Ovary (tissue), 9 donors: ENCODE data around the gene GORASP1. TPM values are rescaled to one million over a fixed set of nuclear protein-coding genes. Genes with fewer than 3 reads are reported as not detected.

ENCODE experiments used
- DNase-seq, 5 donors: peaks; one replicate each; pipeline ENCODE4 v3.0.0-alpha.2; 2019 to 2020
- H3K27ac ChIP-seq, 2 donors: fragments of 200-600 bp; one replicate each; pipeline versions ENCODE4 v1.5.1 to v1.8.0; 2019 to 2022
- H3K27me3 ChIP-seq: fragments of 200-600 bp; one replicate; pipeline ENCODE4 v1.8.0; 2022
- H3K36me3 ChIP-seq: fragments of 200-600 bp; sonication (generic); one replicate; pipeline ENCODE4 v1.5.1; 2019
- H3K4me1 ChIP-seq: one replicate; pipeline ENCODE4 v1.8.1; 2013; ENCODE audit warnings: mild to moderate bottlenecking, moderate library complexity; ENCODE audit not compliant: insufficient read depth
- H3K4me3 ChIP-seq: fragments of 200-600 bp; sonication (generic); one replicate; pipeline ENCODE4 v1.5.1; 2017
- H3K9me3 ChIP-seq, 2 donors: fragments of 200-600 bp in 1 of 2; sonication (generic) in 1 of 2; one replicate each; pipeline versions ENCODE4 v1.5.1 to v1.8.1; 2013 to 2019; ENCODE audit warnings: mild to moderate bottlenecking in 1 of 2, moderate library complexity in 1 of 2
- CTCF ChIP-seq, 3 donors: fragments of 450-650 bp in 2 of 3; fragments of 200-600 bp in 1 of 3; IDR thresholded peaks; one replicate each; pipeline versions ENCODE4 v1.5.1 to v1.8.0; 2016 to 2022; ENCODE audit warnings: antibody characterized with exemption in 3 of 3, mild to moderate bottlenecking in 1 of 3
- EP300 ChIP-seq: sonication (generic); formaldehyde crosslinking; IDR thresholded peaks from one replicate; pipeline ENCODE4 v1.6.1; 2017; ENCODE audit warnings: antibody characterized with exemption
- POLR2A ChIP-seq: fragments of 450-650 bp; IDR thresholded peaks from one replicate; pipeline ENCODE4 v1.6.1; 2017; ENCODE audit warnings: antibody characterized with exemption, mild to moderate bottlenecking, moderate library complexity
- whole genome bisulfite sequencing, 3 donors: extraction: QIAGEN DNeasy Blood & Tissue Kit in 1 of 3; methylation state at CpG; one replicate each; pipeline versions ENCODE4 v1.1.5 to v1.1.7; 2013 to 2017; 5-methylcytosine and 5-hydroxymethylcytosine counted together
- intact Hi-C, 4 donors: fragments of 100-400 bp; cut with DNase I; formaldehyde crosslinking; loops; one replicate each; pipeline versions ENCODE4 v1.11.0 to v1.15.1; 2022 to 2023
- microRNA-seq, 3 donors: library from miRNA; unstranded; fragments of <30 nt; microRNA quantifications; one replicate each; pipeline versions ENCODE4 to v1.2.0, GENCODE V29; 2019 to 2020
- polyA plus RNA-seq, 2 donors: library from polyadenylated mRNA; stranded (reverse); fragments of 200-250 nt in 1 of 2; fragments of 350-450 nt in 1 of 2; fragmentation: Illumina TruSeq in 1 of 2; extraction: RNeasy Lipid Tissue Mini Kit (QIAGEN cat#74804) in 1 of 2; gene quantifications; one replicate each; pipeline ENCODE4 v1.2.3, GENCODE V29; 2013 to 2014
- total RNA-seq, 7 donors: library from RNA; depleted of rRNA in 2 of 7; stranded (reverse); fragments of >200 nt in 2 of 7; fragmentation: NEBNext Ultra II Directional in 3 of 7; extraction: Animal tissue kit (Norgen Biotek cat#: 25700) in 3 of 7; gene quantifications; one replicate each; pipeline versions ENCODE4 v1.1.0 to v1.2.4, GENCODE V29; 2016 to 2023
- donor health status: DM: no; HTN: no; CAD: no; lungs with moderate emphysema.
- donor health status: DM: no; HTN: no; CAD: no.
- donor health status: Bipolar disorder and iron deficiency.
- donor health status: DM: yes; HTN: yes; CAD: no.
- donor health status: DM: no; HTN: no; CAD: no.
- donor health status: DM: yes; HTN: yes; CAD: no.

The GORASP1 gene
- total and polyA plus RNA-seq, 9 donors = 31.4 to 54.5 (median 47.5) TPM

- peak; percentile 92 to 96 (median 95) for DNase-seq
- peak within 1 kb of the TSS; percentile 92 for H3K4me3 ChIP-seq
- intact Hi-C loops = no loop called here
- peak within 1 kb of the TSS; percentile 61 to 85 for H3K27ac ChIP-seq
- TF ChIP-seq EP300 (no peak), POLR2A (peak; percentile 94), CTCF (IDR thresholded peaks at IDR 0.05) (no peak)
- no peaks in the 10 kb centered on the region for H3K27me3 ChIP-seq
- 0% methylated on average over 46 to 68 of the region's 68 CpGs for WGBS, 3 donors
- no peaks in the 10 kb centered on the region for H3K9me3 ChIP-seq
- H3K4me1 ChIP-seq = peaks cover 6% of the 10 kb centered on the region
- no peaks in the 10 kb centered on the region for H3K36me3 ChIP-seq
These were observed 55.5 kb downstream of the GORASP1 start, which contains the start of the genes SCN11A and WDR48 for GRCh38 chr3:39051649-39052561. Gene SCN11A (minus strand): TSS chr3:39051944. CDS start chr3:38950362, 101,582 bp downstream. Gene WDR48 (plus strand): TSS chr3:39052016. CDS start chr3:39052026, 10 bp downstream.

GRCh38 chr3:39050029-39050428 lies 57.4 kb downstream of the GORASP1 start:
- Histone ChIP-seq H3K4me3 (no peak overlapping the region), H3K36me3 (no peaks in the 10 kb centered on the region), H3K27ac (no peak overlapping the region), H3K4me1 (peaks cover 6% of the 10 kb centered on the region), H3K9me3 (no peaks in the 10 kb centered on the region), H3K27me3 (no peaks in the 10 kb centered on the region)
- no peak for TF ChIP-seq CTCF (IDR thresholded peaks at IDR 0.05)
- TF ChIP-seq POLR2A = no peak
- no peak for TF ChIP-seq EP300
- intact Hi-C loops = no loop called here
- no peak for DNase-seq

Small RNA genes lying within 50 kb of the gene (microRNA-seq; reads per million reads assigned to microRNA genes)
- gene MIR6822 = 0 to 0.16 (median 0) reads per million in 3 donors

Other genes starting within 250 kb of the GORASP1 start
- under 1 TPM; under 0.01 to 0.34 (median 0.13) TPM for gene SCN11A, start 55.7 kb downstream of the GORASP1 start, total RNA-seq
- under 1 TPM; 0.04 to 0.30 TPM for gene SCN11A, start 55.7 kb downstream of the GORASP1 start, polyA plus RNA-seq
- 10 to 100 TPM; 20.7 to 43.7 (median 38.2) TPM for gene WDR48, start 55.6 kb downstream of the GORASP1 start, total RNA-seq
- 10 to 100 TPM; 20.8 to 55.5 TPM for gene WDR48, start 55.6 kb downstream of the GORASP1 start, polyA plus RNA-seq
- 10 to 100 TPM in 3 of 7 donors, 1 to 10 TPM in 4; 4.8 to 21.4 (median 9.1) TPM for gene TTC21A, start 53 bp upstream of the GORASP1 start, total RNA-seq
- 1 to 10 TPM; 4.2 to 4.8 TPM for gene TTC21A, start 53 bp upstream of the GORASP1 start, polyA plus RNA-seq
- gene CSRNP1, start 46.0 kb upstream of the GORASP1 start, total RNA-seq = 100 to 1,000 TPM in 2 of 7 donors, 10 to 100 TPM in 5; 22.4 to 118 (median 54.9) TPM
- gene CSRNP1, start 46.0 kb upstream of the GORASP1 start, polyA plus RNA-seq = 10 to 100 TPM in 1 of 2 donors, 1 to 10 TPM in 1; 6.5 to 24.7 TPM
- under 1 TPM in 2 of 7 donors, not detected in 5; 0.10 to 0.11 TPM for gene XIRP1, start 85.0 kb upstream of the GORASP1 start, total RNA-seq
- gene XIRP1, start 85.0 kb upstream of the GORASP1 start, polyA plus RNA-seq = under 1 TPM; 0.04 to 0.13 TPM
- gene CX3CR1, start 172.4 kb upstream of the GORASP1 start, total RNA-seq = 1 to 10 TPM in 4 of 7 donors, under 1 TPM in 3; 0.12 to 5.5 (median 1.3) TPM
- 1 to 10 TPM in 1 of 2 donors, under 1 TPM in 1; 0.29 to 8.4 TPM for gene CX3CR1, start 172.4 kb upstream of the GORASP1 start, polyA plus RNA-seq
- not detected for gene CCR8, start 222.1 kb upstream of the GORASP1 start, total RNA-seq
- under 1 TPM in 1 of 2 donors, not detected in 1; 0.23 TPM for gene CCR8, start 222.1 kb upstream of the GORASP1 start, polyA plus RNA-seq